Right cardiac atrium (tissue), 5 donors: ENCODE measurements around the gene CNTNAP2. TPM values are rescaled to one million over a fixed set of nuclear protein-coding genes. Genes with fewer than 3 reads are reported as not detected.
"Not testable (repeated sequence)": the region's sequence is repeated elsewhere in the genome, so short reads cannot be mapped to it uniquely, and the experiment has no call there.

Experiments used
- ATAC-seq, 2 donors: fragments of 200-7000 bp; cut with Tn5 transposase; one replicate each; pipeline versions ENCODE4 v1.8.0 to v1.9.1; 2020; ENCODE audit warnings: moderate library complexity in 2 of 2, mild to moderate bottlenecking in 1 of 2
- DNase-seq, 3 donors: peaks; one replicate each; pipeline ENCODE4 v3.0.0-alpha.2; 2020
- H3K27ac ChIP-seq: one replicate; pipeline ENCODE4 v1.5.1; 2013; ENCODE audit warnings: mild to moderate bottlenecking, low read length, control low read depth, moderate library complexity
- H3K27me3 ChIP-seq: one replicate; pipeline ENCODE4 v1.6.1; 2013; ENCODE audit not compliant: control insufficient read depth, insufficient read depth
- H3K4me1 ChIP-seq: one replicate; pipeline ENCODE4 v1.6.1; 2013; ENCODE audit warnings: low read length; ENCODE audit not compliant: control insufficient read depth, insufficient read depth
- H3K4me3 ChIP-seq: one replicate; pipeline ENCODE4 v1.5.1; 2013; ENCODE audit warnings: low read length, control low read depth
- H3K9me3 ChIP-seq: one replicate; pipeline ENCODE4 v1.6.1; 2013; ENCODE audit warnings: low read length; ENCODE audit not compliant: control insufficient read depth
- WGBS: extraction: QIAGEN DNeasy Blood & Tissue Kit; methylation state at CpG from one replicate; pipeline ENCODE4 v1.1.7; 2013; 5-methylcytosine and 5-hydroxymethylcytosine counted together
- intact Hi-C, 4 donors: fragments of 100-400 bp; cut with DNase I; formaldehyde crosslinking; loops; one replicate each; pipeline versions ENCODE4 v1.11.0 to v1.14.0; 2022 to 2023
- polyA plus RNA-seq: library from polyadenylated mRNA; stranded (reverse); fragments of 200-250 nt; gene quantifications from one replicate; pipeline ENCODE4 v1.2.3, GENCODE V29; 2013
- total RNA-seq, 4 donors: library from RNA; stranded (reverse); fragmentation: NEBNext Ultra II Directional; extraction: Animal tissue kit (Norgen Biotek cat#: 25700); gene quantifications; one replicate each; pipeline ENCODE4 v1.2.1, GENCODE V29; 2021
- donor health status: healthy with polysubstance abuse.
- donor health status: DM: no; HTN: yes; CAD: no.
- donor health status: DM: no; HTN: no; CAD: no.
- donor health status: DM: no; HTN: yes; CAD: no; lungs with severe emphysema.
- donor health status: DM: yes; HTN: yes; CAD: no.

CNTNAP2 gene
- total and polyA plus RNA-seq, 5 donors, result 0.23 to 1.7 (median 0.91) TPM; not detected in 1

- Histone ChIP-seq H3K4me1 (no peaks in the 10 kb centered on the region), H3K4me3 (no peak overlapping the region), H3K27me3 (no peaks in the 10 kb centered on the region), H3K9me3 (peaks cover 3% of the 10 kb centered on the region), H3K27ac (no peak overlapping the region)
- ATAC-seq (no peak), DNase-seq (no peak)
- 85% methylated on average over 6 of the region's 6 CpGs for WGBS
- intact Hi-C loops, result no loop called here
These were observed 1592.3 kb downstream of the CNTNAP2 start for GRCh38 chr7:147708871-147709270.

DNA sequence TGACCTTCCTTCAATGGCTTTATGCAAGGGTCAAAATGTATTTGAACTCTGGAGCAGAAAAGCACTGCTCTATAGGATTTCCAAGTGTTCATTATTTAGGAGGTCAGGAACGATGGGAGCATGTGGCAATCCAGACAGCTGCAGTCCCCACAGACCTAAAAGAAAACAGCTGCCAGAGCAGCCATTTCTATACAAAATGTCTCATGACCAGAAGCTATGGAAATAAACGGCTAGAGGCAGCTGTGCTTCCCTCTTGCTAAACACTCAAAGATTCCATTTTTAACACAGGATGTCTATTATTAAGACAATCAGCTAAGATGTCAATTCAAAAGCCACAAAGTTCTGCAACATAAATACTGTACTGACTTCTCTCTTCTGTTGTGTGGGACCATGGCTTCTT, 1594.8 kb downstream of the CNTNAP2 start:
- no peak overlapping the region for H3K4me3 ChIP-seq
- DNase-seq, result no peak
- WGBS, result 33% methylated on average over 2 of the region's 2 CpGs
- H3K9me3 ChIP-seq, result peaks cover 3% of the 10 kb centered on the region
- no peaks in the 10 kb centered on the region for H3K27me3 ChIP-seq
- no peak for ATAC-seq
- intact Hi-C loops, result no loop called here
- H3K4me1 ChIP-seq, result no peaks in the 10 kb centered on the region
- no peak overlapping the region for H3K27ac ChIP-seq

GRCh38 chr7:147721962-147722830, 1605.6 kb downstream of the CNTNAP2 start:
- no peak for ATAC-seq
- H3K27me3 ChIP-seq, result no peaks in the 10 kb centered on the region
- no peak overlapping the region for H3K4me3 ChIP-seq
- no peaks in the 10 kb centered on the region for H3K9me3 ChIP-seq
- no peak for DNase-seq
- no peak overlapping the region for H3K27ac ChIP-seq
- WGBS, result 66% methylated on average over 6 of the region's 6 CpGs
- intact Hi-C loops, result no loop called here
- H3K4me1 ChIP-seq, result no peaks in the 10 kb centered on the region

GRCh38 chr7:147723536-147723935, 1606.9 kb downstream of the CNTNAP2 start:
- Histone ChIP-seq H3K4me1 (no peaks in the 10 kb centered on the region), H3K27ac (no peak overlapping the region), H3K9me3 (no peaks in the 10 kb centered on the region), H3K4me3 (no peak overlapping the region), H3K27me3 (no peaks in the 10 kb centered on the region)
- DNase-seq (no peak), ATAC-seq (no peak)
- intact Hi-C loops, result no loop called here
- 73% methylated on average over 4 of the region's 4 CpGs for WGBS

DNA sequence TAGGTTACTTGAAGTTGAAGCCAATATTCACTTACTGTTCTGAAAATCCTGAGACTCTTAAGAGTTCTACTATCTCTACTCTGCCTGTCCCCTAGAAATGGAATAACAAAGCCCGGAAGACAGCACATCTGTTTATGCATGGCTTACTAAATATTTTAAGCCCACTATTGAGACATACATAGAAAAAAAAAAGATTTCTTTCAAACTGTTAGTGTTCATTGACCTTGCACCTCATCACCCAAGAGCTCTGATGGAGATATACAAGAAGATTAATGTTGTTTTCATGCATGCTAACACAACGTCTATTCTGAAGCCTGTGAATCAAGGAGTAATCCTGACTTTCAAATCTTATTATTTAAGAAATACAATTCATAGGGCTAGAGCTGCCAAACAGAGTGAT, 1614.7 kb downstream of the CNTNAP2 start:
- H3K4me1 ChIP-seq, result no peaks in the 10 kb centered on the region
- 65% methylated on average over 2 of the region's 2 CpGs for WGBS
- H3K27me3 ChIP-seq, result no peaks in the 10 kb centered on the region
- DNase-seq (no peak), ATAC-seq (no peak)
- H3K27ac ChIP-seq, result no peak overlapping the region
- H3K4me3 ChIP-seq, result no peak overlapping the region
- intact Hi-C loops, result no loop called here
- no peaks in the 10 kb centered on the region for H3K9me3 ChIP-seq

GRCh38 chr7:147737559-147738214, 1621.1 kb downstream of the CNTNAP2 start:
- intact Hi-C loops, H3K27ac ChIP-seq, H3K9me3 ChIP-seq, H3K4me3 ChIP-seq, ATAC-seq, H3K27me3 ChIP-seq, H3K4me1 ChIP-seq: not testable (repeated sequence)
- 90% methylated on average over 18 of the region's 18 CpGs for WGBS
- peak in 1 of 3 donors; percentile 28 for DNase-seq

GRCh38 chr7:147742301-147742700, 1625.7 kb downstream of the CNTNAP2 start:
- H3K4me1 ChIP-seq, result no peaks in the 10 kb centered on the region
- ATAC-seq (no peak), DNase-seq (no peak)
- no peaks in the 10 kb centered on the region for H3K9me3 ChIP-seq
- H3K4me3 ChIP-seq, result no peak overlapping the region
- no peaks in the 10 kb centered on the region for H3K27me3 ChIP-seq
- intact Hi-C loops, result no loop called here
- H3K27ac ChIP-seq, result no peak overlapping the region
- WGBS, result 70% methylated on average over 3 of the region's 3 CpGs

DNA sequence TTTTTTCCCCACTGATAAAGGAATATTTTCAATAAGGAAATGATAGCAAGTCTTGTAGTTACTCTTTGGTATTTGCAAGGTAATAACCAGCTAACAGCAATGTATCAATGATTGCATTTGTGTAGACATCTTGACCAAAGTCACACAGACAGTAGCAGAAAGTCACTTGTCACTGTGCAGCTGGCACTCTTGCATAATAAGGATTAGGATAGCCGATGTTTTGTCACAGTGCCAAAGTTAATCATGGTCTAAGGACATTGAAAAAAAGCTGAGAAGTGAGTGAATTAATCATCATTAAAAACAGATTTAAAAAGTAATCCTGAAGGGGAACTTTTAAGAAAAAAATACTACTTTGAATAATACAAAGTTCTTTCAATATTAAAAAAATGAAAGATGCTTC, 1639.7 kb downstream of the CNTNAP2 start:
- intact Hi-C loops, result no loop called here
- Histone ChIP-seq H3K9me3 (no peaks in the 10 kb centered on the region), H3K4me1 (no peaks in the 10 kb centered on the region), H3K4me3 (no peak overlapping the region), H3K27me3 (no peaks in the 10 kb centered on the region), H3K27ac (no peak overlapping the region)
- no peak for DNase-seq
- ATAC-seq, result no peak
- WGBS, result 6% methylated on average over 1 of the region's 1 CpG

GRCh38 chr7:147759327-147759943, 1642.8 kb downstream of the CNTNAP2 start:
- intact Hi-C loops, result no loop called here
- H3K4me3 ChIP-seq, result no peak overlapping the region
- WGBS, result 64% methylated on average over 6 of the region's 6 CpGs
- no peaks in the 10 kb centered on the region for H3K9me3 ChIP-seq
- no peak for DNase-seq
- ATAC-seq, result no peak
- H3K27ac ChIP-seq, result no peak overlapping the region
- no peaks in the 10 kb centered on the region for H3K27me3 ChIP-seq
- no peaks in the 10 kb centered on the region for H3K4me1 ChIP-seq

DNA sequence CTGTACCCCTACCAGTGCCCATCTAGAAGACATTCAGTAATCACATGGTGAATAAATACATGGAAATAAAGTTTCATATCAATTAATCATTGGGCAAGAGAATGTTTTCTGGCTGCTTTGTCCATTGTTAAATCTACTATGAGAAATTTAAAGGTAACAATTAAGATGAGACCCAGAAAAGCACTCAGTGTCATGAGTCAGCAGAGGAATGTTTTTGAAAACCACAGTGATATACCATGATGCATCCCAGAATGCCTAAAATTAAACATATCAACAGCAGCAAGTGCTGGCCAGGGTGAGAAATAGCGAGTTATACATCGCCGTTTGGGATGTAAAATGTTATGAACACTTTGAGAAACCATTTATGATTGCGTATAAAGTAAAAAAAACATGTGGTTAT, 1648.7 kb downstream of the CNTNAP2 start:
- H3K9me3 ChIP-seq, result no peaks in the 10 kb centered on the region
- no peak overlapping the region for H3K27ac ChIP-seq
- H3K4me3 ChIP-seq, result no peak overlapping the region
- 84% methylated on average over 4 of the region's 4 CpGs for WGBS
- DNase-seq (no peak), ATAC-seq (no peak)
- intact Hi-C loops, result no loop called here
- H3K27me3 ChIP-seq, result no peaks in the 10 kb centered on the region
- H3K4me1 ChIP-seq, result no peaks in the 10 kb centered on the region

DNA sequence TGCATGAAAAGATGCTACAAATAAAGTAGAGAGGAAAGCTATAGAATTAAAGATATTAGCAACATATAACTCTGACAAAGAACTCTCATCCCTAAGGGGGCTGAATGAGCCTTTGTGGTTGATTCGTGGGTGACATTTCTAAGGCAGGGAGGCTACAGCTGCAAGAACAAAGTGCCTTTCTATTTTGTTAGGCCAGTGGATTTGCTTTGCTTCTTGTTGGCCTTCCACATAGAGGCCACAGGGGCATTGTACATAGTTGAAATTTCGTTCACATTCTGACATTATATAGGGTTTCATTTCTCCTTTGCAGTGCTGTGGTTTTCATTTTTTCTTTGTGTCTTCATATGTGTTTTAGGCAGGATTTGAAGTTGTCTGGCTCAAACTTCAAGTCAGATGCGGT, 1654.7 kb downstream of the CNTNAP2 start:
- Histone ChIP-seq H3K27me3 (no peaks in the 10 kb centered on the region), H3K4me1 (no peaks in the 10 kb centered on the region), H3K27ac (no peak overlapping the region), H3K9me3 (no peaks in the 10 kb centered on the region), H3K4me3 (no peak overlapping the region)
- DNase-seq (no peak), ATAC-seq (no peak)
- WGBS, result 60% methylated on average over 3 of the region's 3 CpGs
- intact Hi-C loops, result no loop called here
